GM12892 (cell line): ENCODE measurements around the gene RAB15.

ENCODE experiments used
- POLR2A ChIP-seq: IDR thresholded peaks from 2 replicates; pipeline ENCODE4 v1.6.1; 2011; ENCODE audit warnings: low read depth, low read length, control low read depth
- POLR2AphosphoS5 ChIP-seq: IDR thresholded peaks from 2 replicates; pipeline ENCODE4 v1.6.1; 2011; ENCODE audit warnings: low read depth, low read length, control low read depth
- TAF1 ChIP-seq: IDR thresholded peaks from 2 replicates; pipeline ENCODE4 v1.6.1; 2011; ENCODE audit warnings: low read depth, mild to moderate bottlenecking, control low read depth, low read length, borderline replicate concordance

- TF ChIP-seq POLR2A (no peak), POLR2AphosphoS5 (no peak), TAF1 (no peak)
These were observed 24.2 kb downstream of the RAB15 start for GRCh38 chr14:64947710-64948611.
